IMR-90 (cell line): ENCODE measurements around the gene UGGT1. TPM values are rescaled to one million over a fixed set of nuclear protein-coding genes. Genes with fewer than 3 reads are reported as not detected.

ENCODE experiments used
- ATAC-seq: fragments of 200-7000 bp; cut with Tn5 transposase; 2 replicates; pipeline ENCODE4 v1.9.1; 2020; ENCODE audit warnings: low read depth, mild to moderate bottlenecking, moderate library complexity
- BruUV-seq: library from RNA; stranded (reverse); fragments of 400-500 nt; replicated peaks from 2 replicates; lab custom pipeline; 2021; lab: Mats Ljungman, UMichigan
- CTCF ChIA-PET: fragments of 300-600 bp; formaldehyde crosslinking; extraction: SDS; loops from one replicate; lab custom pipeline; 2021; ENCODE audit warnings: antibody characterized with exemption; lab: Yijun Ruan, JAX
- POLR2A ChIA-PET: fragments of 300-600 bp; sonication (Branson Sonifier 250); formaldehyde crosslinking; loops from one replicate; lab custom pipeline; 2022; ENCODE audit warnings: antibody characterized with exemption; ENCODE audit not compliant: unreplicated experiment; lab: Charles Lee
- DNase-seq: peaks from one replicate; pipeline ENCODE4 v3.0.0; 2013
- H2AFZ ChIP-seq: replicated peaks from 2 replicates; pipeline ENCODE3; 2013; ENCODE audit warnings: low read length, mild to moderate bottlenecking; ENCODE audit not compliant: poor library complexity
- H2AK5ac ChIP-seq: 2 replicates; pipeline ENCODE4 v1.6.1; 2013; ENCODE audit warnings: low read depth, low read length, inconsistent platforms
- H2AK9ac ChIP-seq: replicated peaks from 2 replicates; pipeline ENCODE3; 2013; ENCODE audit warnings: mild to moderate bottlenecking, low read depth, low read length, moderate library complexity; ENCODE audit not compliant: poor library complexity
- H2BK120ac ChIP-seq: 2 replicates; pipeline ENCODE4 v1.6.1; 2013; ENCODE audit warnings: low read depth, low read length, inconsistent platforms
- H2BK15ac ChIP-seq: 3 replicates; pipeline ENCODE4 v1.6.1; 2013; ENCODE audit warnings: low read depth, low read length, inconsistent platforms
- H2BK20ac ChIP-seq: 2 replicates; pipeline ENCODE4 v1.6.1; 2013; ENCODE audit warnings: low read depth, mild to moderate bottlenecking, inconsistent platforms, low read length, moderate library complexity
- H2BK5ac ChIP-seq: 2 replicates; pipeline ENCODE4 v1.6.1; 2013; ENCODE audit warnings: mild to moderate bottlenecking, low read depth, low read length, inconsistent platforms; ENCODE audit not compliant: poor library complexity, severe bottlenecking
- H3K14ac ChIP-seq: replicated peaks from 2 replicates; pipeline ENCODE4 v1.6.1; 2013; ENCODE audit warnings: low read depth, low read length, inconsistent platforms
- H3K18ac ChIP-seq: 2 replicates; pipeline ENCODE4 v1.6.1; 2013; ENCODE audit warnings: low read depth, low read length, control low read depth
- H3K23ac ChIP-seq: 2 replicates; pipeline ENCODE4 v1.6.1; 2013; ENCODE audit warnings: low read depth, low read length, inconsistent platforms
- H3K27ac ChIP-seq: 2 replicates; pipeline ENCODE4 v1.5.1; 2013; ENCODE audit warnings: mild to moderate bottlenecking, control low read depth, low read length; ENCODE audit not compliant: insufficient read depth
- H3K27me3 ChIP-seq: 2 replicates; pipeline ENCODE4 v1.6.1; 2013; ENCODE audit warnings: low read length; ENCODE audit not compliant: control insufficient read depth, insufficient read depth
- H3K36me3 ChIP-seq: 2 replicates; pipeline ENCODE4 v1.6.1; 2013; ENCODE audit warnings: low read length, mixed read lengths; ENCODE audit not compliant: control insufficient read depth, insufficient read depth
- H3K4ac ChIP-seq: 2 replicates; pipeline ENCODE4 v1.6.1; 2013; ENCODE audit warnings: low read depth, low read length, inconsistent platforms
- H3K4me1 ChIP-seq: 2 replicates; pipeline ENCODE4 v1.6.1; 2013; ENCODE audit warnings: low read length, mixed read lengths; ENCODE audit not compliant: control insufficient read depth, insufficient read depth
- H3K4me2 ChIP-seq: 2 replicates; pipeline ENCODE4 v1.6.1; 2013; ENCODE audit warnings: low read depth, mild to moderate bottlenecking, control low read depth, low read length, moderate library complexity
- H3K4me3 ChIP-seq: 2 replicates; pipeline ENCODE4 v1.5.1; 2013; ENCODE audit warnings: low read depth, mild to moderate bottlenecking, control low read depth, low read length, moderate library complexity; ENCODE audit not compliant: insufficient read depth
- H3K56ac ChIP-seq: 2 replicates; pipeline ENCODE4 v1.6.1; 2013; ENCODE audit warnings: low read length, inconsistent platforms; ENCODE audit not compliant: insufficient read depth; ENCODE audit errors: extremely low read depth
- H3K79me1 ChIP-seq, 2 experiments: 2 replicates each; pipeline ENCODE4 v1.6.1; 2013; ENCODE audit warnings: low read length in 2 of 2, inconsistent platforms in 1 of 2, low read depth in 1 of 2
- H3K9ac ChIP-seq: 2 replicates; pipeline ENCODE4 v1.6.1; 2013; ENCODE audit warnings: low read depth, low read length, control low read depth
- H3K9me1 ChIP-seq: 2 replicates; pipeline ENCODE4 v1.6.1; 2013; ENCODE audit warnings: low read length, inconsistent platforms; ENCODE audit not compliant: insufficient read depth
- H3K9me3 ChIP-seq: 2 replicates; pipeline ENCODE4 v1.6.1; 2013; ENCODE audit warnings: low read length; ENCODE audit not compliant: control insufficient read depth, insufficient read depth
- H4K20me1 ChIP-seq: 2 replicates; pipeline ENCODE4 v1.6.1; 2013; ENCODE audit warnings: low read length, inconsistent platforms; ENCODE audit not compliant: insufficient read depth
- H4K5ac ChIP-seq: 2 replicates; pipeline ENCODE4 v1.6.1; 2013; ENCODE audit warnings: mild to moderate bottlenecking, low read depth, low read length, control low read depth
- H4K8ac ChIP-seq, 2 experiments: 2 replicates each; pipeline ENCODE4 v1.6.1; 2013; ENCODE audit warnings: low read depth in 2 of 2, low read length in 2 of 2, control low read depth in 1 of 2, inconsistent platforms in 1 of 2
- H4K91ac ChIP-seq: 2 replicates; pipeline ENCODE4 v1.6.1; 2013; ENCODE audit warnings: low read depth, low read length, inconsistent platforms; ENCODE audit not compliant: insufficient read depth
- MAFK ChIP-seq: IDR thresholded peaks from 2 replicates; pipeline ENCODE4 v1.6.1; 2012; ENCODE audit warnings: low read depth, low read length, improper control_type of control experiment
- MAZ ChIP-seq: IDR thresholded peaks from 2 replicates; pipeline ENCODE4 v1.6.1; 2012; ENCODE audit warnings: low read depth, mild to moderate bottlenecking, low read length, improper control_type of control experiment, moderate library complexity, borderline replicate concordance
- WGBS, 2 experiments: methylation state at CpG; one replicate each; pipeline versions ENCODE4 v1.1.5 to v1.1.7; 2013; ENCODE audit warnings: missing lambda C conversion rate in 2 of 2; ENCODE audit not compliant: insufficient read length in 1 of 2; ENCODE audit errors: extremely low coverage in 2 of 2; 5-methylcytosine and 5-hydroxymethylcytosine counted together
- dilution Hi-C: fragments of 300-500 bp; cut with HindIII; formaldehyde crosslinking; loops from one replicate; pipeline ENCODE4 v1.14.3; 2018; ENCODE audit warnings: low sequenced_read_pairs; ENCODE audit not compliant: unreplicated experiment
- in situ Hi-C: fragments of 300-500 bp; cut with MboI; formaldehyde crosslinking; loops from 3 replicates; pipeline ENCODE4 v1.14.3; 2019; ENCODE audit warnings: low sequenced_read_pairs, inconsistent platforms, mixed read lengths
- intact Hi-C: fragments of 100-400 bp; cut with micrococcal nuclease; formaldehyde crosslinking; loops from 2 replicates; pipeline ENCODE4 v1.10.0; 2022
- polyA plus RNA-seq, 3 experiments: library from polyadenylated mRNA; depleted of rRNA; stranded (reverse); fragments of >200 nt; gene quantifications; 2 replicates each; pipeline ENCODE4 v1.2.3, GENCODE V29; 2012; ENCODE audit warnings: low replicate concordance in 1 of 3
- total RNA-seq: library from RNA; depleted of rRNA; stranded (reverse); fragments of >200 nt; gene quantifications from 2 replicates; pipeline ENCODE4 v1.2.3, GENCODE V29; 2012

The UGGT1 gene
- total and polyA plus RNA-seq, 2 of the 4 experiments (the other 2 are of a cell fraction) = 26.1 to 71.3 TPM

DNA sequence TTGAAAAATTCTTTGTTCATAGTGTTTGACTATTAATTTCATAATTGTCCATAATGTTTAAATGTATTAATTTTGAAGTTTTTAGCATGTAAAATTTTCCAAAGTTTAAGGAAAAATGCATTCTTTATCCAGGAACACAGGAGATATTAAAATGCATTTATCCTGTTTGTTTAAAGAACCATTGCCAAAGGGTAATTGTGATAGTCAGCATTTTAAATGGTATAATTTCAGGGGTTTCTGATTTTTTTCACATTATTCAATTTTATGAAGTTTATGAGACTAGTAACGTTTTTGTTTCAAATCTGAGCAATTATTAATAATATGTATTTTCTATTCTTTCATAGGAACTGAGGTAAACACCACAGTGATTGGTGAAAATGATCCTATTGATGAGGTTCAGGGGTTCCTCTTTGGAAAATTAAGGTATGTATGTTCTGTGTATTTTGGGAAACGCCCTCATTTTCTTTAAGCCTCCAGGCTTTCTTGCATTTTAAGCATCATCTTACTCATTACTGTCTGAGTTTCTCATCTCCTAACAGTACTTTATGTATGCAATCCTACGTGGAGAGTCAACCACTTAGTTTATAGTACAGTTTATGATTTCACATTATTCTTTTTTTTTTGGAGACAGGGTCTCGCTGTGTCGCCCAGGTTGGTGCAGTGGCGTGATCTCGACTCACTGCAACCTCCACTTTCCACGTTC is 25.1 kb downstream of the UGGT1 start:
- no peak for DNase-seq
- Histone ChIP-seq H3K4me2 (no peak overlapping the region), H3K79me1 (no peaks in the 10 kb centered on the region; a peak in 1 of 4 replicates), H2AK9ac (no peak overlapping the region), H3K4me1 (no peaks in the 10 kb centered on the region), H2BK20ac (no peak overlapping the region), H2BK5ac (no peak overlapping the region), H4K91ac (no peak overlapping the region), H2BK120ac (no peak overlapping the region), H3K14ac (no peak overlapping the region), H4K8ac (no peak overlapping the region), H3K9me3 (no peaks in the 10 kb centered on the region), H3K9ac (no peak overlapping the region), H4K20me1 (no peaks in the 10 kb centered on the region), H3K27ac (no peak overlapping the region), H2BK15ac (no peak overlapping the region), H4K5ac (no peak overlapping the region), H3K18ac (no peak overlapping the region), H3K23ac (no peak overlapping the region), H3K4me3 (no peak overlapping the region), H3K36me3 (peaks cover 28% of the 10 kb centered on the region), H2AK5ac (no peak overlapping the region), H3K27me3 (no peaks in the 10 kb centered on the region), H3K9me1 (no peaks in the 10 kb centered on the region), H3K56ac (no peak overlapping the region), H2AFZ (no peak overlapping the region), H3K4ac (no peak overlapping the region)
- ChIA-PET POLR2A (no interaction called here), CTCF (no interaction called here)
- TF ChIP-seq MAFK (peak; percentile 61), MAZ (no peak)
- WGBS, 2 experiments = no CpG with 5 or more reads among the region's 8 CpGs
- ATAC-seq = no peak
- in situ Hi-C loops (no loop called here), intact Hi-C loops (no loop called here), dilution Hi-C loops (no loop called here)
- no TSS peak for BruUV-seq
